CD14-positive monocyte (primary cell): ENCODE data around the gene RNU1-3. TPM values are rescaled to one million over a fixed set of nuclear protein-coding genes. Genes with fewer than 3 reads are reported as not detected.
"Not testable (repeated sequence)": the region's sequence is repeated elsewhere in the genome, so short reads cannot be mapped to it uniquely, and the experiment has no call there.

Experiments
- DNase-seq, 3 donors: peaks; one replicate each; pipeline ENCODE4 v3.0.0-alpha.2; 2011 to 2022
- H2AFZ ChIP-seq: 2 replicates; pipeline ENCODE4 v1.6.0; 2012; ENCODE audit warnings: mild to moderate bottlenecking, low read depth, low read length, inconsistent platforms; ENCODE audit not compliant: insufficient read depth, poor library complexity, severe bottlenecking
- H3K27ac ChIP-seq, 2 donors: 1 replicate in 1 of 2; 2 replicates in 1 of 2; pipeline ENCODE4 v1.5.1; 2012 to 2013; ENCODE audit warnings: low read length in 2 of 2, control low read depth in 1 of 2, inconsistent platforms in 1 of 2, low read depth in 1 of 2, mild to moderate bottlenecking in 1 of 2
- H3K27me3 ChIP-seq, 2 donors: one replicate each; pipeline versions ENCODE4 v1.6.0 to v1.6.1; 2011 to 2013; ENCODE audit warnings: low read length in 2 of 2; ENCODE audit not compliant: control insufficient read depth in 2 of 2, insufficient read depth in 2 of 2
- H3K36me3 ChIP-seq, 2 donors: replicated peaks in 1 of 2; 1 replicate in 1 of 2; 2 replicates in 1 of 2; pipeline versions ENCODE4 v1.5.1 to v1.6.1; 2012 to 2013; ENCODE audit warnings: low read length in 2 of 2, control low read depth in 1 of 2, inconsistent platforms in 1 of 2, mild to moderate bottlenecking in 1 of 2; ENCODE audit not compliant: insufficient read depth in 2 of 2, control insufficient read depth in 1 of 2
- H3K4me1 ChIP-seq, 2 donors: 1 replicate in 1 of 2; 2 replicates in 1 of 2; pipeline versions ENCODE4 v1.5.1 to v1.6.1; 2012 to 2013; ENCODE audit warnings: low read length in 2 of 2, control low read depth in 1 of 2, inconsistent platforms in 1 of 2, mild to moderate bottlenecking in 1 of 2, moderate library complexity in 1 of 2; ENCODE audit not compliant: insufficient read depth in 2 of 2, control insufficient read depth in 1 of 2
- H3K4me2 ChIP-seq: replicated peaks from 2 replicates; pipeline ENCODE3; 2012; ENCODE audit warnings: low read length, moderate library complexity, mild to moderate bottlenecking; ENCODE audit not compliant: poor library complexity, severe bottlenecking; ENCODE audit errors: extremely low read depth
- H3K4me3 ChIP-seq, 3 experiments: fragments of 200-600 bp in 1 of 3; sonication (generic) in 1 of 3; replicated peaks in 1 of 3; 1 replicate in 2 of 3; 2 replicates in 1 of 3; pipeline ENCODE4 v1.5.1; 2011 to 2013; ENCODE audit warnings: low read length in 3 of 3, mild to moderate bottlenecking in 3 of 3, control low read depth in 2 of 3, low read depth in 2 of 3, inconsistent platforms in 1 of 3, moderate library complexity in 1 of 3
- H3K79me2 ChIP-seq: 2 replicates; pipeline ENCODE4 v1.6.0; 2012; ENCODE audit warnings: mild to moderate bottlenecking, control low read depth, inconsistent platforms, low read length, moderate library complexity; ENCODE audit not compliant: insufficient read depth
- H3K9ac ChIP-seq: 2 replicates; pipeline ENCODE4 v1.6.0; 2017; ENCODE audit warnings: low read length, mild to moderate bottlenecking; ENCODE audit not compliant: insufficient read depth, poor library complexity, severe bottlenecking
- H3K9me3 ChIP-seq, 2 donors: replicated peaks in 1 of 2; 1 replicate in 1 of 2; 2 replicates in 1 of 2; pipeline versions ENCODE4 v1.5.1 to v1.6.1; 2012 to 2013; ENCODE audit warnings: low read length in 2 of 2, control low read depth in 1 of 2; ENCODE audit not compliant: control insufficient read depth in 1 of 2, insufficient read depth in 1 of 2
- H4K20me1 ChIP-seq: 2 replicates; pipeline ENCODE4 v1.6.0; 2012; ENCODE audit warnings: mild to moderate bottlenecking, low read length, control low read depth, moderate library complexity; ENCODE audit not compliant: insufficient read depth
- H3K27ac Mint-ChIP-seq, 7 donors: one replicate each; pipeline ENCODE4 v1.8.0; 2020; ENCODE audit warnings: mild to moderate bottlenecking in 7 of 7, mixed read lengths in 7 of 7, moderate library complexity in 6 of 7, inconsistent platforms in 2 of 7
- H3K27me3 Mint-ChIP-seq, 3 donors: one replicate each; pipeline ENCODE4 v1.8.0; 2021 to 2022; ENCODE audit warnings: low read depth in 3 of 3, mild to moderate bottlenecking in 3 of 3, mixed read lengths in 3 of 3, moderate library complexity in 3 of 3, inconsistent platforms in 1 of 3
- H3K36me3 Mint-ChIP-seq, 2 donors: one replicate each; pipeline ENCODE4 v1.8.0; 2020; ENCODE audit warnings: mixed read lengths in 2 of 2, inconsistent platforms in 1 of 2, mild to moderate bottlenecking in 1 of 2
- H3K4me1 Mint-ChIP-seq: one replicate; pipeline ENCODE4 v1.8.0; 2020; ENCODE audit warnings: mild to moderate bottlenecking, mixed read lengths
- H3K4me3 Mint-ChIP-seq, 2 donors: one replicate each; pipeline ENCODE4 v1.8.0; 2020; ENCODE audit warnings: mild to moderate bottlenecking in 2 of 2, mixed read lengths in 2 of 2, moderate library complexity in 1 of 2
- H3K9me3 Mint-ChIP-seq, 7 donors: one replicate each; pipeline ENCODE4 v1.8.0; 2020 to 2022; ENCODE audit warnings: mixed read lengths in 7 of 7, mild to moderate bottlenecking in 6 of 7, moderate library complexity in 6 of 7, inconsistent platforms in 2 of 7
- WGBS: methylation state at CpG from one replicate; pipeline ENCODE4 v1.1.5; 2013; ENCODE audit warnings: missing lambda C conversion rate; ENCODE audit not compliant: insufficient coverage; 5-methylcytosine and 5-hydroxymethylcytosine counted together
- intact Hi-C, 2 donors: fragments of 100-400 bp; cut with micrococcal nuclease; formaldehyde crosslinking; loops; one replicate each; pipeline versions ENCODE4 v1.15.0 to v1.15.1; 2023
- polyA plus RNA-seq, 3 donors: library from polyadenylated mRNA; depleted of rRNA in 1 of 3; unstranded in 2 of 3; stranded (reverse) in 1 of 3; fragments of 300-500 nt in 2 of 3; fragments of >200 nt in 1 of 3; fragmentation: Illumina TruSeq in 2 of 3; gene quantifications; 1 replicate in 2 of 3; 2 replicates in 1 of 3; pipeline ENCODE4 v1.2.3, GENCODE V29; 2012 to 2021

The RNU1-3 gene
- polyA plus RNA-seq, 3 donors: not detected

DNA sequence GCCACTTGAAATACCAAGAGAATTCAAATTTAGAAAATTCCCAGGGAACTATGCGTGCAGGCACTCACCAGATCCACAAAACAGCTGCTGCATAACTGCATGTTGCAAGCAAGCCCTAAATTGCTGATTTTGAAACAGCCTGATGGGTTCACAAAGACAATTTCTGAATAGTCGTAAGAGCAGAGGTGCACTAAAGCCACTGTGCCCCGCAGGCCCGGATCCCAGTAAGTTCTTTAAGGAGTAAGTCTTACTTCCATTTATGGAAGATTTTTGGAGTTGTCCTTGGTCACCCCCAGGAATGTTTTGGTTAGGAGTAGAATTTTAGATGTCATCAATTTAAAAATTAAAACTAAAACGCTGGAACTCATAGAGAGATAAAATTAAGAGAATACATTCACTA lies 7.2 kb upstream of the RNU1-3 start:
- H3K27ac ChIP-seq, H3K36me3 Mint-ChIP-seq, H3K9me3 ChIP-seq, H3K4me3 ChIP-seq, H3K4me2 ChIP-seq, H4K20me1 ChIP-seq, H3K9me3 Mint-ChIP-seq, DNase-seq, intact Hi-C loops, H3K4me1 ChIP-seq, H3K27ac Mint-ChIP-seq, H3K9ac ChIP-seq, H2AFZ ChIP-seq, H3K36me3 ChIP-seq, H3K79me2 ChIP-seq, H3K4me3 Mint-ChIP-seq, H3K27me3 ChIP-seq: not testable (repeated sequence)
- Mint-ChIP-seq H3K4me1 (peaks cover 25% of the 10 kb centered on the region), H3K27me3 (peaks cover 9 to 15% (median 13%) of the 10 kb centered on the region in 3 donors)
- WGBS: 0% methylated on average over 1 of the region's 5 CpGs

- H3K27me3 ChIP-seq, H3K9ac ChIP-seq, H3K27ac Mint-ChIP-seq, H3K27me3 Mint-ChIP-seq, H3K9me3 Mint-ChIP-seq, intact Hi-C loops, H3K36me3 ChIP-seq, H3K27ac ChIP-seq, H2AFZ ChIP-seq, H3K79me2 ChIP-seq, H3K4me1 Mint-ChIP-seq, H3K9me3 ChIP-seq, H4K20me1 ChIP-seq, H3K4me1 ChIP-seq, H3K36me3 Mint-ChIP-seq, H3K4me3 Mint-ChIP-seq, H3K4me3 ChIP-seq, H3K4me2 ChIP-seq, DNase-seq: not testable (repeated sequence)
- no CpG with 5 or more reads among the region's 11 CpGs for WGBS
Observed at GRCh38 chr1:16665836-16666235, 912 bp downstream of the RNU1-3 start.

DNA sequence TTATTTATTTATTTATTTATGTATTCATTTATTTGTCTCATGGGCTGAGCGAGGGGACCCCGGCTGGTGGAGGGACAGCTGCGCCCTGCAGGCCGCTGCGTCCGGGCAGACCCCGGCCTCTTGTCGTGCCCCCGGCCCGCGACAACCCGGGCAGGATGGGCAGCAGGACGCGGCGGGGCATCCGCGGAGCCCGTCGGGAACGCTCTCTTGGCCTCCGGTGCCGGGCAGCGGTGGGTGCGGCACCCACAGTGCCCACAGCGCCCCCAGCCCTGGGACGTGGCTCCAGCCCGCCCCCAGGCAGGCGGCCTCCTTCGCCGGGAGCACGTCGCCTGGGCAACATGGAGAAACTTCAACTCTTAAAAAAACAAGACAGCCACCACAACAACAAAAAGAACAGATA lies 8.5 kb downstream of the RNU1-3 start:
- H3K9ac ChIP-seq, H3K27ac Mint-ChIP-seq, H3K4me1 ChIP-seq, H3K4me1 Mint-ChIP-seq, H2AFZ ChIP-seq, H4K20me1 ChIP-seq, H3K79me2 ChIP-seq, H3K36me3 Mint-ChIP-seq, H3K27me3 Mint-ChIP-seq, H3K9me3 ChIP-seq, intact Hi-C loops, DNase-seq, H3K9me3 Mint-ChIP-seq, H3K27ac ChIP-seq, H3K4me3 ChIP-seq, H3K4me3 Mint-ChIP-seq, H3K27me3 ChIP-seq, H3K36me3 ChIP-seq, H3K4me2 ChIP-seq: not testable (repeated sequence)
- WGBS: no CpG with 5 or more reads among the region's 32 CpGs

GRCh38 chr1:16656981-16657683 lies 9.6 kb downstream of the RNU1-3 start:
- H3K36me3 Mint-ChIP-seq, H3K4me2 ChIP-seq, H3K27ac Mint-ChIP-seq, H3K9ac ChIP-seq, H3K79me2 ChIP-seq, H3K36me3 ChIP-seq, H4K20me1 ChIP-seq, H3K27me3 ChIP-seq, H3K27ac ChIP-seq, H3K9me3 ChIP-seq, H3K4me1 Mint-ChIP-seq, H3K4me3 ChIP-seq, intact Hi-C loops, H3K27me3 Mint-ChIP-seq, DNase-seq, H3K9me3 Mint-ChIP-seq, H3K4me3 Mint-ChIP-seq, H2AFZ ChIP-seq, H3K4me1 ChIP-seq: not testable (repeated sequence)
- no CpG with 5 or more reads among the region's 14 CpGs for WGBS
